Stimulated activated CD4-positive, alpha-beta T cell treated with anti-CD3 and anti-CD28 coated beads, TNF-alpha, amount 100 ng/mL, for 1 hour (primary cell): ENCODE data around the gene ESAM.

Source experiments
- DNase-seq, 3 donors: peaks; one replicate each; pipeline ENCODE4 v3.0.0-alpha.2; 2020; ENCODE audit warnings: low read depth in 3 of 3, low spot score in 1 of 3

Gene ESAM

GRCh38 chr11:124737638-124738305 lies 24.3 kb downstream of the ESAM start:
- DNase-seq = no peak

- no peak for DNase-seq
Observed at GRCh38 chr11:124736736-124737135, 25.4 kb downstream of the ESAM start.

- DNase-seq = no peak
Observed at GRCh38 chr11:124732230-124732629, 29.9 kb downstream of the ESAM start.

GRCh38 chr11:124729571-124729970 lies 32.5 kb downstream of the ESAM start:
- DNase-seq = no peak

- no peak for DNase-seq
Observed at GRCh38 chr11:124728134-124728533, 34.0 kb downstream of the ESAM start.

GRCh38 chr11:124727474-124727873 lies 34.6 kb downstream of the ESAM start:
- DNase-seq = no peak

GRCh38 chr11:124725719-124726105 lies 36.4 kb downstream of the ESAM start:
- DNase-seq = no peak

GRCh38 chr11:124724979-124725718 lies 36.9 kb downstream of the ESAM start:
- DNase-seq = no peak

GRCh38 chr11:124722176-124722575 lies 39.9 kb downstream of the ESAM start:
- no peak for DNase-seq

GRCh38 chr11:124719534-124719933 lies 42.6 kb downstream of the ESAM start:
- DNase-seq = no peak

- DNase-seq = no peak
Observed at GRCh38 chr11:124718801-124719200, 43.3 kb downstream of the ESAM start.

- DNase-seq = no peak
Observed at GRCh38 chr11:124717786-124718651, 44.1 kb downstream of the ESAM start.

GRCh38 chr11:124717421-124717785 lies 44.7 kb downstream of the ESAM start:
- no peak for DNase-seq

- DNase-seq = no peak
Observed at GRCh38 chr11:124716591-124716990, 45.5 kb downstream of the ESAM start.

GRCh38 chr11:124712392-124712791 lies 49.7 kb downstream of the ESAM start:
- DNase-seq = no peak

GRCh38 chr11:124707829-124708228 lies 54.3 kb downstream of the ESAM start:
- DNase-seq = no peak
